Thyroid gland (tissue), 4 donors: ENCODE measurements around the gene RPTOR. TPM values are rescaled to one million over a fixed set of nuclear protein-coding genes. Genes with fewer than 3 reads are reported as not detected.

Source experiments
- DNase-seq, 2 donors: peaks; one replicate each; pipeline ENCODE4 v3.0.0-alpha.2; 2019
- H3K27ac ChIP-seq, 3 donors: fragments of 200-600 bp; sonication (generic); 1 replicate in 2 of 3; 2 replicates in 1 of 3; pipeline ENCODE4 v1.5.1; 2016 to 2019; ENCODE audit warnings: mild to moderate bottlenecking in 1 of 3, moderate library complexity in 1 of 3
- H3K27me3 ChIP-seq: fragments of 200-600 bp; sonication (generic); one replicate; pipeline ENCODE4 v1.5.1; 2019
- H3K36me3 ChIP-seq, 2 donors: fragments of 200-600 bp; sonication (generic); one replicate each; pipeline ENCODE4 v1.5.1; 2016 to 2019
- H3K4me1 ChIP-seq, 2 donors: fragments of 200-600 bp; sonication (generic); one replicate each; pipeline ENCODE4 v1.5.1; 2017 to 2019
- H3K4me3 ChIP-seq, 3 donors: fragments of 200-600 bp; sonication (generic); replicated peaks in 1 of 3; 1 replicate in 2 of 3; 2 replicates in 1 of 3; pipeline ENCODE4 v1.5.1; 2016; ENCODE audit warnings: mild to moderate bottlenecking in 1 of 3
- H3K9me3 ChIP-seq: fragments of 200-600 bp; sonication (generic); one replicate; pipeline ENCODE4 v1.5.1; 2017
- CTCF ChIP-seq, 6 experiments: fragments of 200-600 bp in 3 of 6; fragments of 450-650 bp in 3 of 6; sonication (generic) in 3 of 6; IDR thresholded peaks; one replicate each; pipeline ENCODE4 v1.5.1; 2016 to 2019; ENCODE audit warnings: antibody characterized with exemption in 6 of 6, mild to moderate bottlenecking in 2 of 6, inconsistent platforms in 1 of 6, moderate library complexity in 1 of 6
- POLR2A ChIP-seq, 2 donors: fragments of 450-650 bp; IDR thresholded peaks; one replicate each; pipeline ENCODE4 v1.6.1; 2017; ENCODE audit warnings: antibody characterized with exemption in 2 of 2, mild to moderate bottlenecking in 2 of 2, moderate library complexity in 1 of 2
- WGBS, 2 donors: methylation state at CpG; one replicate each; pipeline ENCODE4 v1.1.5; 2017; 5-methylcytosine and 5-hydroxymethylcytosine counted together
- intact Hi-C: fragments of 100-400 bp; cut with DNase I; formaldehyde crosslinking; loops from one replicate; pipeline ENCODE4 v1.15.1; 2023
- total RNA-seq, 4 donors: library from RNA; depleted of rRNA; stranded (reverse); fragments of >200 nt; gene quantifications; one replicate each; pipeline ENCODE4 v1.2.3, GENCODE V29; 2016

RPTOR gene
- total RNA-seq, 4 donors from 2014 or later: 24.2 to 58.1 (median 34.5) TPM

GRCh38 chr17:80910043-80910442, 365.4 kb downstream of the RPTOR start:
- no peaks in the 10 kb centered on the region for H3K9me3 ChIP-seq
- no peak for TF ChIP-seq POLR2A (IDR thresholded peaks at IDR 0.05)
- TF ChIP-seq CTCF (IDR thresholded peaks at IDR 0.05): no peak
- no peak overlapping the region for H3K27ac ChIP-seq
- peaks cover 4 to 9% of the 10 kb centered on the region in 2 donors for H3K36me3 ChIP-seq
- no peak overlapping the region for H3K4me3 ChIP-seq
- intact Hi-C loops: no loop called here
- WGBS, 2 donors: 97 to 98% methylated on average over 5 of the region's 5 CpGs
- no peaks in the 10 kb centered on the region for H3K4me1 ChIP-seq
- no peak for DNase-seq
- no peaks in the 10 kb centered on the region for H3K27me3 ChIP-seq

GRCh38 chr17:80912476-80912875, 367.8 kb downstream of the RPTOR start:
- Histone ChIP-seq H3K27me3 (no peaks in the 10 kb centered on the region), H3K27ac (no peak overlapping the region), H3K9me3 (no peaks in the 10 kb centered on the region), H3K36me3 (peaks cover 4 to 9% of the 10 kb centered on the region in 2 donors), H3K4me3 (no peak overlapping the region), H3K4me1 (no peaks in the 10 kb centered on the region)
- 80 to 85% methylated on average over 15 of the region's 15 CpGs for WGBS, 2 donors
- no peak for DNase-seq
- intact Hi-C loops: no loop called here
- no peak for TF ChIP-seq CTCF (IDR thresholded peaks at IDR 0.05)
- no peak for TF ChIP-seq POLR2A (IDR thresholded peaks at IDR 0.05)

- no peaks in the 10 kb centered on the region for H3K9me3 ChIP-seq
- no peak overlapping the region for H3K4me3 ChIP-seq
- H3K27ac ChIP-seq: no peak overlapping the region
- H3K27me3 ChIP-seq: no peaks in the 10 kb centered on the region
- peaks cover 0 to 3% of the 10 kb centered on the region in 2 donors for H3K4me1 ChIP-seq
- DNase-seq: no peak
- intact Hi-C loops: no loop called here
- TF ChIP-seq CTCF (IDR thresholded peaks at IDR 0.05): no peak
- TF ChIP-seq POLR2A (IDR thresholded peaks at IDR 0.05): no peak
- peaks cover 8 to 9% of the 10 kb centered on the region in 2 donors for H3K36me3 ChIP-seq
- WGBS, 2 donors: 94 to 97% methylated on average over 11 of the region's 21 CpGs
Observed at GRCh38 chr17:80913928-80914821, 369.5 kb downstream of the RPTOR start.

GRCh38 chr17:80916246-80916645, 371.6 kb downstream of the RPTOR start:
- 90 to 96% methylated on average over 8 of the region's 8 CpGs for WGBS, 2 donors
- Histone ChIP-seq H3K9me3 (no peaks in the 10 kb centered on the region), H3K36me3 (peaks cover 4 to 10% of the 10 kb centered on the region in 2 donors), H3K4me3 (no peak overlapping the region), H3K27ac (no peak overlapping the region), H3K27me3 (no peaks in the 10 kb centered on the region), H3K4me1 (peaks cover 0 to 3% of the 10 kb centered on the region in 2 donors)
- no peak for DNase-seq
- TF ChIP-seq CTCF (IDR thresholded peaks at IDR 0.05) (no peak), POLR2A (IDR thresholded peaks at IDR 0.05) (no peak)
- intact Hi-C loops: no loop called here
